ENCODE measurements around the gene IFT80. TPM values are rescaled to one million over a fixed set of nuclear protein-coding genes. Genes with fewer than 3 reads are reported as not detected.

IFT80 gene
- total RNA-seq, 1 experiment from 2014 or later: 9.1 TPM

DNA sequence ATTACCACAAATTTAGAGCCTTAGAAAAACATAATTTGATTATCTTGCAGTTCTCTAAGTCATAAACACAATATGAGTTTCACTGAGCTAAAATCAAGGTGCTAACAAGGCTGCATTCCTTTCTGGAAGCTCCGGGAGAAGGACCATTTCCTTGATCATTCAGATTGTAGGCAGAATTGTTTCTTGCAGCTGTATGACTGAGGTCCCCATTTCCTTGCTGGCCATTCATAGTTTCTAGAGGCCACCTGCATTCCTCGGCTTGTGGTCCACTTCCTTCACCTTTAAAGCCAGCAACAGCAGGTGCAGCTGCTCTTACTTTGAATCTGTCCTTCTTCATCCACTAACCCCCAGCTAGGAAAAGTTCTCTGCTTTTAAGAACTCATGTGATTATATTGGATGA is 58.7 kb downstream of the IFT80 start:
- H3K27ac ChIP-seq (ENCODE audit: low read length): no peak overlapping the region
- no peaks in the 10 kb centered on the region for H4K20me1 ChIP-seq (ENCODE audit: low read length)
- H3K36me3 ChIP-seq (ENCODE audit: low read depth, low read length): no peaks in the 10 kb centered on the region
- no peak overlapping the region for H3K4me2 ChIP-seq (ENCODE audit: low read length)
- H3K4me3 ChIP-seq (ENCODE audit: low read length): no peak overlapping the region
- no peak for DNase-seq
- H3F3A ChIP-seq (ENCODE audit: low read length, unreplicated experiment): no peaks in the 10 kb centered on the region
- no peaks in the 10 kb centered on the region for H3K4me1 ChIP-seq (ENCODE audit: insufficient read depth, low read length)
- ChIA-PET CTCF (interaction anchor here (0.8 kb wide), 1 partner anchor 177 kb away, joined by 3 read pairs; no protein-coding TSS in a partner anchor), POLR2A (ENCODE audit: unreplicated experiment) (no interaction called here)
- H3K27me3 ChIP-seq (ENCODE audit: low read length): no peaks in the 10 kb centered on the region
- H3K9ac ChIP-seq (ENCODE audit: low read length): no peak overlapping the region
- H3K9me2 ChIP-seq (replicated peaks; ENCODE audit: low read length): no peaks in the 10 kb centered on the region
- intact Hi-C loops (cut with micrococcal nuclease): loop anchor here (5.0 kb wide), 1 partner anchor 113 kb away; the partner anchor contains the start of gene C3orf80
- no peak for TF ChIP-seq EZH2 (IDR thresholded peaks at IDR 0.05; ENCODE audit: low read length, unreplicated experiment)
- TF ChIP-seq EZH2phosphoT487 (IDR thresholded peaks at IDR 0.05; ENCODE audit: borderline replicate concordance, low read length): no peak
- no peak overlapping the region for H2AFZ ChIP-seq (ENCODE audit: low read length)
- no peaks in the 10 kb centered on the region for H3K79me2 ChIP-seq (ENCODE audit: low read length)
- no TSS peak for BruUV-seq (replicated peaks)
- no peaks in the 10 kb centered on the region for H3K9me3 ChIP-seq (ENCODE audit: low read length)
- no peak for ATAC-seq

DNA sequence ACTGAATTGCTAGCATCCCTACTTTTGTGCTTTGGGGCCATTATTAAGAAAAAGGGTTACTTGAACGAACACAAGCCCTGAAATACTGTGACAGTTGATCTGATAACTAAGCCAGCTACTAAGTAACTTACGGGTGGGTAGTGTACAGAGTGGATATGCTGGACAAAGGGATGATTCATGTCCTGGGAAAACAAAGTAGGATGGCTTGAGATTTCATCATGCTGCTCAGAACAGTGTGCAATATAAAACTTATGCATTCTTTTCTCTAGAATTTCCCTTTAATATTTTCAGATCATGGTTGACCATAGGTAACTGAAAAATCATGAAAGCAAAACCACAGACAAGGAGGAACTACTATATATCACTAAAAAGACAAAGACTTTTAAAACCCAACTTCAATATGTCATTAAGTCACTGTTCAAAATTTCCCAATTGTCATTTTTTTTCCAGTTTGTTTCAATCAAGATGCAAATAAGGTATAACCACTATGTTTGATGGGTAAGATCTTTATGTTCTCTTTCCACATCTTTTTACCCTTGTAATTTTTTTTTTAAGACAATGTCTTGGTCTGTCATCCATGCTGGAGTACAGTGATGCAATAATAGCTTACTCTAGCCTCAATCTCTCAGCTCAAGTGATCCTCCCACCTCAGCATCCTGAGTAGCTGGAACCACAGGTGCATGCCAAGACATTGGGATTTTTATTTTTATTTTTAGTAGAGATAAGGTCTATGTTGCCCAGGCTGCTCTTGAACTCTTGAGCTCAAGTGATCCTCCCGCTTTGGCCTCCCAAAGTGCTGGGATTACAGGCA is 67.7 kb downstream of the IFT80 start:
- Histone ChIP-seq H3K27ac (ENCODE audit: low read length) (peak overlapping the region; percentile 53), H4K20me1 (ENCODE audit: low read length) (no peaks in the 10 kb centered on the region), H2AFZ (ENCODE audit: low read length) (0 out of 2 replicates have a peak overlapping the region, but pooled peaks have one; percentile 12), H3K36me3 (ENCODE audit: low read depth, low read length) (no peaks in the 10 kb centered on the region), H3F3A (ENCODE audit: low read length, unreplicated experiment) (no peaks in the 10 kb centered on the region), H3K9me3 (ENCODE audit: low read length) (no peaks in the 10 kb centered on the region), H3K4me1 (ENCODE audit: insufficient read depth, low read length) (peaks cover 19% of the 10 kb centered on the region), H3K4me3 (ENCODE audit: low read length) (no peak overlapping the region), H3K9me2 (replicated peaks; ENCODE audit: low read length) (no peaks in the 10 kb centered on the region), H3K4me2 (ENCODE audit: low read length) (peak overlapping the region; percentile 36), H3K27me3 (ENCODE audit: low read length) (no peaks in the 10 kb centered on the region), H3K9ac (ENCODE audit: low read length) (no peak overlapping the region), H3K79me2 (ENCODE audit: low read length) (no peaks in the 10 kb centered on the region)
- ChIA-PET CTCF (interaction anchor here (1.1 kb wide), 1 partner anchor 168 kb away, joined by 3 read pairs; no protein-coding TSS in a partner anchor), POLR2A (ENCODE audit: unreplicated experiment) (no interaction called here)
- BruUV-seq (replicated peaks): TSS peak; percentile 99
- peak; percentile 76 for DNase-seq
- intact Hi-C loops (cut with micrococcal nuclease): no loop called here
- no peak for TF ChIP-seq EZH2 (IDR thresholded peaks at IDR 0.05; ENCODE audit: low read length, unreplicated experiment)
- no peak for TF ChIP-seq EZH2phosphoT487 (IDR thresholded peaks at IDR 0.05; ENCODE audit: borderline replicate concordance, low read length)
- TF ChIP-seq, protein P1, sequence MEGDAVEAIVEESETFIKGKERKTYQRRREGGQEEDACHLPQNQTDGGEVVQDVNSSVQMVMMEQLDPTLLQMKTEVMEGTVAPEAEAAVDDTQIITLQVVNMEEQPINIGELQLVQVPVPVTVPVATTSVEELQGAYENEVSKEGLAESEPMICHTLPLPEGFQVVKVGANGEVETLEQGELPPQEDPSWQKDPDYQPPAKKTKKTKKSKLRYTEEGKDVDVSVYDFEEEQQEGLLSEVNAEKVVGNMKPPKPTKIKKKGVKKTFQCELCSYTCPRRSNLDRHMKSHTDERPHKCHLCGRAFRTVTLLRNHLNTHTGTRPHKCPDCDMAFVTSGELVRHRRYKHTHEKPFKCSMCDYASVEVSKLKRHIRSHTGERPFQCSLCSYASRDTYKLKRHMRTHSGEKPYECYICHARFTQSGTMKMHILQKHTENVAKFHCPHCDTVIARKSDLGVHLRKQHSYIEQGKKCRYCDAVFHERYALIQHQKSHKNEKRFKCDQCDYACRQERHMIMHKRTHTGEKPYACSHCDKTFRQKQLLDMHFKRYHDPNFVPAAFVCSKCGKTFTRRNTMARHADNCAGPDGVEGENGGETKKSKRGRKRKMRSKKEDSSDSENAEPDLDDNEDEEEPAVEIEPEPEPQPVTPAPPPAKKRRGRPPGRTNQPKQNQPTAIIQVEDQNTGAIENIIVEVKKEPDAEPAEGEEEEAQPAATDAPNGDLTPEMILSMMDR (conservative IDR thresholded peaks at IDR 0.05; ENCODE audit: low read depth, low read length): no peak
- peak; percentile 97 for ATAC-seq

DNA sequence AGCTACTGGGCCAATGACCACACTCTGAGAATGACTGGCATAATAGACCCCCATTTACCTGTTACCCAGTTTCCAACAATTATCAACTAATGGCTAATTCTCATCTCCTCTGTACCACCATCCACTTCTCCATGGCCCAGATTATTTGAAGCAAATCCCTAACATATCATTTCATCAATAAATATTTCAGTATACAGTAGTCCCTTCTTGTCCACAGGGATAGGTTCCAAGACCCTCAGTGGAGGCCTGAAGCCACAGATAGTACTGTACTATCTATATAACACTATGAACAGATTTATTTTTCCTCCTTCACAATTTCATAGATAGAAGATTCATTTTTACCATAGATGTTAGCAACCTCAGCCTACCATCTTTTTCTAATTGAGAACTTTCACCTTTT is 68.3 kb downstream of the IFT80 start:
- POLR2A ChIA-PET (ENCODE audit: unreplicated experiment): no interaction called here
- H3K36me3 ChIP-seq (ENCODE audit: low read depth, low read length): no peaks in the 10 kb centered on the region
- H3K27me3 ChIP-seq (ENCODE audit: low read length): no peaks in the 10 kb centered on the region
- CTCF ChIA-PET: interaction anchor here (1.1 kb wide), 1 partner anchor 168 kb away, joined by 3 read pairs; no protein-coding TSS in a partner anchor
- H3K4me3 ChIP-seq (ENCODE audit: low read length): no peak overlapping the region
- 0 out of 2 replicates have a peak overlapping the region, but pooled peaks have one; percentile 12 for H2AFZ ChIP-seq (ENCODE audit: low read length)
- H3K79me2 ChIP-seq (ENCODE audit: low read length): no peaks in the 10 kb centered on the region
- peak overlapping the region; percentile 36 for H3K4me2 ChIP-seq (ENCODE audit: low read length)
- TSS peak; percentile 98 for BruUV-seq (replicated peaks)
- peak overlapping the region; percentile 17; the same call in 1 of the 2 replicates for H3K27ac ChIP-seq (ENCODE audit: low read length)
- H3K9me3 ChIP-seq (ENCODE audit: low read length): no peaks in the 10 kb centered on the region
- ATAC-seq: peak; percentile 4; the same call in 1 of the 2 replicates
- no peaks in the 10 kb centered on the region for H4K20me1 ChIP-seq (ENCODE audit: low read length)
- DNase-seq: no peak
- H3K9me2 ChIP-seq (replicated peaks; ENCODE audit: low read length): no peaks in the 10 kb centered on the region
- no peaks in the 10 kb centered on the region for H3F3A ChIP-seq (ENCODE audit: low read length, unreplicated experiment)
- TF ChIP-seq EZH2phosphoT487 (IDR thresholded peaks at IDR 0.05; ENCODE audit: borderline replicate concordance, low read length): no peak
- intact Hi-C loops (cut with micrococcal nuclease): no loop called here
- H3K9ac ChIP-seq (ENCODE audit: low read length): no peak overlapping the region
- H3K4me1 ChIP-seq (ENCODE audit: insufficient read depth, low read length): peaks cover 24% of the 10 kb centered on the region

Data from PC-3 (cell line).